Natural killer cell (primary cell): ENCODE data around the gene SNED1. TPM values are rescaled to one million over a fixed set of nuclear protein-coding genes. Genes with fewer than 3 reads are reported as not detected.

ENCODE experiments used
- ATAC-seq, 3 donors: fragments of 150-1000 bp in 2 of 3; fragments of 200-7000 bp in 1 of 3; cut with Tn5 transposase; 1 replicate in 1 of 3; 2 replicates in 2 of 3; pipeline ENCODE4 v1.10.0; 2021; ENCODE audit warnings: mild to moderate bottlenecking in 2 of 3, moderate library complexity in 2 of 3
- DNase-seq, 2 donors: peaks; one replicate each; pipeline versions ENCODE4 v3.0.0 to v3.0.0-alpha.2; 2013 to 2021; ENCODE audit warnings: mixed read lengths in 1 of 2
- H3K27ac ChIP-seq: one replicate; pipeline ENCODE4 v1.5.1; 2013; ENCODE audit warnings: mild to moderate bottlenecking, low read length
- H3K27me3 ChIP-seq: one replicate; pipeline ENCODE4 v1.6.1; 2013; ENCODE audit warnings: low read length; ENCODE audit not compliant: control insufficient read depth, insufficient read depth
- H3K36me3 ChIP-seq: one replicate; pipeline ENCODE4 v1.6.1; 2013; ENCODE audit warnings: low read length; ENCODE audit not compliant: control insufficient read depth, insufficient read depth
- H3K4me1 ChIP-seq: one replicate; pipeline ENCODE4 v1.6.1; 2013; ENCODE audit warnings: low read length; ENCODE audit not compliant: control insufficient read depth, insufficient read depth
- H3K4me3 ChIP-seq: one replicate; pipeline ENCODE4 v1.5.1; 2013; ENCODE audit warnings: low read length
- H3K9me3 ChIP-seq: one replicate; pipeline ENCODE4 v1.6.1; 2013; ENCODE audit warnings: low read length; ENCODE audit not compliant: control insufficient read depth, insufficient read depth
- H3K27ac Mint-ChIP-seq, 2 donors: one replicate each; pipeline ENCODE4 v1.8.0; 2022; ENCODE audit warnings: mild to moderate bottlenecking in 2 of 2, mixed read lengths in 2 of 2, moderate library complexity in 1 of 2
- H3K27me3 Mint-ChIP-seq, 2 donors: one replicate each; pipeline ENCODE4 v1.8.0; 2022; ENCODE audit warnings: low read depth in 2 of 2, mixed read lengths in 2 of 2
- H3K36me3 Mint-ChIP-seq: one replicate; pipeline ENCODE4 v1.8.0; 2022; ENCODE audit warnings: mixed read lengths
- H3K4me1 Mint-ChIP-seq, 2 donors: one replicate each; pipeline ENCODE4 v1.8.0; 2022; ENCODE audit warnings: mixed read lengths in 2 of 2
- H3K4me3 Mint-ChIP-seq: one replicate; pipeline ENCODE4 v1.8.0; 2022; ENCODE audit warnings: mild to moderate bottlenecking, moderate library complexity, mixed read lengths
- H3K9me3 Mint-ChIP-seq, 2 donors: one replicate each; pipeline ENCODE4 v1.8.0; 2022; ENCODE audit warnings: mixed read lengths in 2 of 2
- WGBS: methylation state at CpG from one replicate; pipeline ENCODE4 v1.1.7; 2013; ENCODE audit warnings: missing lambda C conversion rate; ENCODE audit not compliant: insufficient coverage; 5-methylcytosine and 5-hydroxymethylcytosine counted together
- intact Hi-C: fragments of 100-400 bp; cut with micrococcal nuclease; formaldehyde crosslinking; loops from one replicate; pipeline ENCODE4 v1.14.2; 2022
- total RNA-seq, 4 donors: library from RNA; stranded (reverse); fragments of 120-200 nt in 1 of 4; gene quantifications; one replicate each; pipeline versions ENCODE4 v1.2.3 to v1.2.4, GENCODE V29; 2013 to 2022
- TF ChIP-seq, protein P1 (sequence below): fragments of 200-600 bp; IDR thresholded peaks from one replicate; pipeline ENCODE4 v1.8.0; 2022; ENCODE audit warnings: antibody characterized with exemption

SNED1 gene
- total RNA-seq, 3 donors from 2014 or later (not counting 1 experiment from before 2014, with no cell fraction given) = 0.97 to 4.9 (median 2.5) TPM

DNA sequence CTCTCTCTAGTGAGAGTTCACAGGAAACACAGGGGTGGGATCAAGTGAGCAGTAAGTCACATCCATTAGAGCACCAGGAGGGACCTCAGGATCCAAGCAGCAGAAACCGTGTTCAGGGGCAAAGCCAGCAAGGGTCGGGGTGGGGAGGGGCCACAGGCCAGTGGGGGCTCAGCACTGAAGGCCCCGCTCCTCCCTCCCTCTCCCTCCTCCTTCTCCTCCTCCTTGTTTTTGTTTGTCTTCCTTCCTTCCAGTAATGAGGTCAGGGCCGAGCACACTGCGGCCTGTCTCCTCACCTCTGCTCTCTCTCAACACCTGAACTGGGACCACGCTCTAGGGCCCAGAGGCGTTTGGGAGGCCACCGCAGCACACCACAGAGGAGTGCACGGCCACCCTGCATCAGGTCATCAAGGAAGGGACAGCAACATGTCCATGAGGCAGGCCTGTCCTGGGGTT is 82.8 kb downstream of the SNED1 start:
- Histone ChIP-seq H3K27ac (no peak overlapping the region), H3K36me3 (peaks cover 3% of the 10 kb centered on the region), H3K4me1 (no peaks in the 10 kb centered on the region), H3K4me3 (no peak overlapping the region), H3K27me3 (no peaks in the 10 kb centered on the region), H3K9me3 (no peaks in the 10 kb centered on the region)
- intact Hi-C loops = no loop called here
- TF ChIP-seq, protein P1, sequence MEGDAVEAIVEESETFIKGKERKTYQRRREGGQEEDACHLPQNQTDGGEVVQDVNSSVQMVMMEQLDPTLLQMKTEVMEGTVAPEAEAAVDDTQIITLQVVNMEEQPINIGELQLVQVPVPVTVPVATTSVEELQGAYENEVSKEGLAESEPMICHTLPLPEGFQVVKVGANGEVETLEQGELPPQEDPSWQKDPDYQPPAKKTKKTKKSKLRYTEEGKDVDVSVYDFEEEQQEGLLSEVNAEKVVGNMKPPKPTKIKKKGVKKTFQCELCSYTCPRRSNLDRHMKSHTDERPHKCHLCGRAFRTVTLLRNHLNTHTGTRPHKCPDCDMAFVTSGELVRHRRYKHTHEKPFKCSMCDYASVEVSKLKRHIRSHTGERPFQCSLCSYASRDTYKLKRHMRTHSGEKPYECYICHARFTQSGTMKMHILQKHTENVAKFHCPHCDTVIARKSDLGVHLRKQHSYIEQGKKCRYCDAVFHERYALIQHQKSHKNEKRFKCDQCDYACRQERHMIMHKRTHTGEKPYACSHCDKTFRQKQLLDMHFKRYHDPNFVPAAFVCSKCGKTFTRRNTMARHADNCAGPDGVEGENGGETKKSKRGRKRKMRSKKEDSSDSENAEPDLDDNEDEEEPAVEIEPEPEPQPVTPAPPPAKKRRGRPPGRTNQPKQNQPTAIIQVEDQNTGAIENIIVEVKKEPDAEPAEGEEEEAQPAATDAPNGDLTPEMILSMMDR = no peak
- no peak for DNase-seq
- 88% methylated on average over 9 of the region's 9 CpGs for WGBS
- H3K9me3 Mint-ChIP-seq = no peaks in the 10 kb centered on the region
- ATAC-seq = no peak
- H3K4me1 Mint-ChIP-seq = peaks cover 0 to 4% of the 10 kb centered on the region in 2 donors
- H3K4me3 Mint-ChIP-seq = no peak overlapping the region
- no peak overlapping the region for H3K27ac Mint-ChIP-seq
- H3K27me3 Mint-ChIP-seq = no peaks in the 10 kb centered on the region
- H3K36me3 Mint-ChIP-seq = peaks cover 10% of the 10 kb centered on the region

DNA sequence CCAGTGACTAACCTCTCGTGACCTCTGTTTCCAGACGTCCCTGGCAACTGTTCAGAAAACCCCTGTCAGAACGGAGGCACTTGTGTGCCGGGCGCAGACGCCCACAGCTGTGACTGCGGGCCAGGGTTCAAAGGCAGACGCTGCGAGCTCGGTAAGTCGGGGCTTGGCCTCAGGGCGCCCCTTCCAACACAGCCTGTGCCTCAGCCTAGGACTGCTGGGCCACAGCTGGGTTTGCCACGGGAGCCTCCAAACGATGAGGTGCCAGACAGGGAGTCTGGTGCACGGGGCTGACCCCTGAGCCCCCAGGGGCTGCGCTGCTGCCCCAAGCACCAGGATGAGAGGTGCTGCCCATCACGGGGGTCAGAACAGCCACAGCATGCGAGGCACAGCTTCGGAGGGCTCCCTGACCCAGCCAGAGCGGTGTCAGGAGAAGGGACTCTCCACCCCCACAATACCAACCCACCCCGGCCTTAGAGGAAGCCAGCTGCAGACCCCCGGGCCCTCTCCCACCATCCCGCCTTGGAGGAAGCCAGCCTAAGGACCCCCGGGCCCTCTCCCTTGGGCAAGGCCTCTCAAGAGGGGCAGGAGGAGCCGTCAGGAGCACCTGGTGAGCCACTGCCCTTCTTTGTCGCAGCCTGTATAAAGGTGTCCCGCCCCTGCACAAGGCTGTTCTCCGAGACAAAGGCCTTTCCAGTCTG is 83.4 kb downstream of the SNED1 start:
- WGBS = 92% methylated on average over 28 of the region's 28 CpGs
- Histone ChIP-seq H3K27ac (no peak overlapping the region), H3K27me3 (no peaks in the 10 kb centered on the region), H3K9me3 (no peaks in the 10 kb centered on the region), H3K36me3 (peaks cover 8% of the 10 kb centered on the region), H3K4me1 (no peaks in the 10 kb centered on the region), H3K4me3 (no peak overlapping the region)
- TF ChIP-seq, protein P1 = no peak
- ATAC-seq = peak in 1 of 3 donors; percentile 22
- H3K27me3 Mint-ChIP-seq = no peaks in the 10 kb centered on the region
- H3K4me1 Mint-ChIP-seq = peaks cover 0 to 4% of the 10 kb centered on the region in 2 donors
- no peak overlapping the region for H3K27ac Mint-ChIP-seq
- peaks cover 10% of the 10 kb centered on the region for H3K36me3 Mint-ChIP-seq
- H3K4me3 Mint-ChIP-seq = no peak overlapping the region
- no peak for DNase-seq
- no peaks in the 10 kb centered on the region for H3K9me3 Mint-ChIP-seq
- intact Hi-C loops = no loop called here

DNA sequence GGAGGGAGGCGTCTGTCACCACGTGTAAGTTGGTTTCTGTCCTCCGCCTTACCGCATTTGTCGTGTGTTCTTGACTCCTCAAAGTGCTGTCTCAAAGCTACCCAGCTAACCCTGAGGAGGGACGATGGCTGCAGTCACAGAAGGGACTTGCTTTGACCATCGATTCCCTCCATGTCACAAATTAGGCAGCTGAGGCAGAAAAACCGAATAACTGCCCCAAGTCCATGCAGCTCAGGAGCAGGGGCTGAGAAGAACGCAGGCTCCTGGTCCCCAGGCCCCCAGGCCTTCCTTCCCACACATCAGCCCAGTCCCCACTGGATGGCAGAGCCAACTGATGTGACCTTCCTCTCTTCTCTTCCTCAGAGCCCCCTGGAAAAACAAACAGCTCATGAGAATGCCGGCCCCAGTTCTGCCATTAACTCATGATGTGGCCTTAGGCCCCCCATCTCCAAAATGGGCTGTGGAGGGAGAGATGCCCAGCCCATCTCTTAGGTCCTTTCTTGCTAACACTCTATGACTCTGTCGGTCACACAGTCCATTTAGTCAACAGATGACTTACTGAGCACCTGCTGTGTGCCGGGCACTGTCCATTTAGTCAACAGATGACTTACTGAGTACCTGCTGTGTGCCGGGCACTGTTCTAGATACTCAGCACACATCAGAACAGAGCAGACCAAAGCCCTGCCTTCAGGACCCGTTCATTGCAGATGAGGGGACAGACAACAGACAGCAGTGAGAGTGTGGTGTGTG is 84.1 kb downstream of the SNED1 start:
- intact Hi-C loops = no loop called here
- no peaks in the 10 kb centered on the region for H3K4me1 ChIP-seq
- ATAC-seq = no peak
- Mint-ChIP-seq H3K27me3 (no peaks in the 10 kb centered on the region), H3K9me3 (no peaks in the 10 kb centered on the region), H3K4me1 (peaks cover 0 to 4% of the 10 kb centered on the region in 2 donors), H3K36me3 (peaks cover 10% of the 10 kb centered on the region), H3K4me3 (no peak overlapping the region), H3K27ac (no peak overlapping the region)
- no peak for DNase-seq
- H3K4me3 ChIP-seq = no peak overlapping the region
- WGBS = 90% methylated on average over 14 of the region's 14 CpGs
- H3K27me3 ChIP-seq = no peaks in the 10 kb centered on the region
- peaks cover 15% of the 10 kb centered on the region for H3K36me3 ChIP-seq
- no peaks in the 10 kb centered on the region for H3K9me3 ChIP-seq
- TF ChIP-seq, protein P1 = no peak
- no peak overlapping the region for H3K27ac ChIP-seq
